Neural cell (in vitro differentiated cells): ENCODE measurements around the gene TRIM43. TPM values are rescaled to one million over a fixed set of nuclear protein-coding genes. Genes with fewer than 3 reads are reported as not detected.
"Not testable (repeated sequence)": the region's sequence is repeated elsewhere in the genome, so short reads cannot be mapped to it uniquely, and the experiment has no call there.

Experiments used
- H2AFZ ChIP-seq: fragments of 200-600, 300-800 bp; sonication (generic), shearing (Covaris generic); 2 replicates; pipeline ENCODE4 v1.6.0; 2014; ENCODE audit warnings: low read depth, mild to moderate bottlenecking, antibody characterized with exemption, low read length, moderate library complexity
- H3F3A ChIP-seq: fragments of 200-600 bp; shearing (Covaris generic); 2 replicates; pipeline ENCODE4 v1.6.1; 2016; ENCODE audit warnings: mild to moderate bottlenecking, moderate library complexity, mixed read lengths, antibody characterized with exemption, low read length; ENCODE audit not compliant: insufficient read depth, poor library complexity, severe bottlenecking
- H3K27ac ChIP-seq: fragments of 200-600, 300-800 bp; sonication (generic), shearing (Covaris generic); 2 replicates; pipeline ENCODE4 v1.5.1; 2014; ENCODE audit warnings: mild to moderate bottlenecking, low read length, moderate library complexity
- H3K27me3 ChIP-seq: fragments of 300-800, 200-600 bp; sonication (generic), shearing (Covaris generic); 2 replicates; pipeline ENCODE4 v1.6.0; 2014; ENCODE audit warnings: mild to moderate bottlenecking, low read depth, low read length, moderate library complexity; ENCODE audit not compliant: insufficient read depth
- H3K36me3 ChIP-seq: fragments of 300-800, 200-600 bp; sonication (generic), shearing (Covaris generic); 2 replicates; pipeline ENCODE4 v1.5.1; 2014; ENCODE audit warnings: mild to moderate bottlenecking, antibody characterized with exemption, low read length, moderate library complexity; ENCODE audit not compliant: insufficient read depth
- H3K4me2 ChIP-seq: fragments of 300-800, 200-600 bp; sonication (generic), shearing (Covaris generic); 2 replicates; pipeline ENCODE4 v1.6.0; 2014; ENCODE audit warnings: mild to moderate bottlenecking, low read length
- H3K4me3 ChIP-seq: fragments of 300-800, 200-600 bp; sonication (generic), shearing (Covaris generic); 2 replicates; pipeline ENCODE4 v1.5.1; 2014; ENCODE audit warnings: mild to moderate bottlenecking, low read length, moderate library complexity
- H3K79me2 ChIP-seq: fragments of 200-600 bp; shearing (Covaris generic); replicated peaks from 2 replicates; pipeline ENCODE4 v1.6.0; 2014; ENCODE audit warnings: mild to moderate bottlenecking, low read length, moderate library complexity; ENCODE audit not compliant: insufficient read depth
- H3K9ac ChIP-seq: fragments of 300-800, 200-600 bp; sonication (generic), shearing (Covaris generic); 2 replicates; pipeline ENCODE4 v1.6.1; 2016; ENCODE audit warnings: mild to moderate bottlenecking, low read length, mixed read lengths
- H3K9me2 ChIP-seq: fragments of 200-600 bp; shearing (Covaris generic); 2 replicates; pipeline ENCODE4 v1.6.1; 2016; ENCODE audit warnings: mild to moderate bottlenecking, low read length, mixed read lengths; ENCODE audit not compliant: insufficient read depth
- H3K9me3 ChIP-seq: fragments of 200-600, 300-800 bp; sonication (generic), shearing (Covaris generic); 2 replicates; pipeline ENCODE4 v1.6.1; 2016; ENCODE audit warnings: mild to moderate bottlenecking, mixed run types, low read length, moderate library complexity, mixed read lengths
- H4K20me1 ChIP-seq: fragments of 200-600 bp; shearing (Covaris generic); 2 replicates; pipeline ENCODE4 v1.6.1; 2016; ENCODE audit warnings: mild to moderate bottlenecking, mixed run types; ENCODE audit not compliant: insufficient read depth
- CTCF ChIP-seq: fragments of 450-650 bp; IDR thresholded peaks from 2 replicates; pipeline ENCODE4 v1.5.1; 2014; ENCODE audit warnings: antibody characterized with exemption, mild to moderate bottlenecking, moderate library complexity; ENCODE audit not compliant: poor library complexity, severe bottlenecking
- EP300 ChIP-seq: fragments of 450-650 bp; conservative IDR thresholded peaks from 2 replicates; pipeline ENCODE4 v1.6.1; 2014; ENCODE audit warnings: antibody characterized with exemption, mild to moderate bottlenecking, moderate library complexity; ENCODE audit not compliant: poor library complexity, severe bottlenecking
- EZH2 ChIP-seq: fragments of 200-600, 300-800 bp; shearing (Covaris generic), sonication (generic); IDR thresholded peaks from 2 replicates; pipeline ENCODE4 v1.6.1; 2014; ENCODE audit warnings: antibody characterized with exemption, low read length, borderline replicate concordance, mild to moderate bottlenecking; ENCODE audit not compliant: insufficient read depth, poor library complexity, severe bottlenecking
- POLR2AphosphoS5 ChIP-seq: IDR thresholded peaks from 2 replicates; pipeline ENCODE4 v1.6.1; 2012
- RAD21 ChIP-seq: fragments of 450-650 bp; conservative IDR thresholded peaks from 2 replicates; pipeline ENCODE4 v1.6.1; 2014; ENCODE audit warnings: antibody characterized with exemption, mild to moderate bottlenecking, moderate library complexity
- REST ChIP-seq: IDR thresholded peaks from 2 replicates; pipeline ENCODE4 v1.6.1; 2012; ENCODE audit warnings: borderline replicate concordance
- SMC3 ChIP-seq: fragments of 450-650 bp; conservative IDR thresholded peaks from 2 replicates; pipeline ENCODE4 v1.6.1; 2014; ENCODE audit warnings: antibody characterized with exemption, mild to moderate bottlenecking, moderate library complexity; ENCODE audit not compliant: poor library complexity
- polyA minus RNA-seq: library from RNA; depleted of rRNA, polyadenylated mRNA; stranded (reverse); fragments of >200 nt; gene quantifications from 2 replicates; pipeline ENCODE4 v1.2.3, GENCODE V29; 2014
- polyA plus RNA-seq: library from polyadenylated mRNA; depleted of rRNA; stranded (reverse); fragments of >200 nt; gene quantifications from 2 replicates; pipeline ENCODE4 v1.2.3, GENCODE V29; 2014

Gene TRIM43
- polyA plus RNA-seq: not detected in 2 replicates
- not detected in 2 replicates for polyA minus RNA-seq

GRCh38 chr2:95591701-95592100, at the start of gene TRIM43:
Gene TRIM43, plus strand, starts transcription at chr2:95592001. Its CDS starts 2,023 bp downstream, at chr2:95594024.
- not testable (repeated sequence) for H3K9ac ChIP-seq, H3K27me3 ChIP-seq, H3K27ac ChIP-seq, H3K4me3 ChIP-seq, H4K20me1 ChIP-seq, H2AFZ ChIP-seq, H3K9me3 ChIP-seq, H3K79me2 ChIP-seq, H3K4me2 ChIP-seq, H3F3A ChIP-seq, H3K36me3 ChIP-seq, H3K9me2 ChIP-seq

GRCh38 chr2:95551055-95551568, 40.7 kb upstream of the TRIM43 start:
- no peaks in the 10 kb centered on the region for H3K27me3 ChIP-seq
- no peak overlapping the region for H2AFZ ChIP-seq
- TF ChIP-seq SMC3: no peak

GRCh38 chr2:95552911-95553310, 38.9 kb upstream of the TRIM43 start:
- H3K9me2 ChIP-seq: no peaks in the 10 kb centered on the region
- H3K36me3 ChIP-seq: no peaks in the 10 kb centered on the region
- H2AFZ ChIP-seq: no peak overlapping the region
- no peak overlapping the region for H3K4me3 ChIP-seq
- H3K79me2 ChIP-seq: no peaks in the 10 kb centered on the region
- no peak for TF ChIP-seq REST
- no peak for TF ChIP-seq EZH2
- no peak for TF ChIP-seq SMC3
- TF ChIP-seq CTCF: no peak
- TF ChIP-seq EP300: no peak
- TF ChIP-seq RAD21: no peak
- no peak for TF ChIP-seq POLR2AphosphoS5
- no peak overlapping the region for H3K9ac ChIP-seq
- H3F3A ChIP-seq: no peaks in the 10 kb centered on the region
- H4K20me1 ChIP-seq: no peaks in the 10 kb centered on the region
- H3K27me3 ChIP-seq: no peaks in the 10 kb centered on the region
- H3K9me3 ChIP-seq: no peaks in the 10 kb centered on the region
- no peak overlapping the region for H3K4me2 ChIP-seq
- no peak overlapping the region for H3K27ac ChIP-seq

More at GRCh38 chr2:95551055-95551568, 40.7 kb upstream of the TRIM43 start:
- Histone ChIP-seq H3F3A (no peaks in the 10 kb centered on the region), H3K27ac (no peak overlapping the region), H3K4me3 (no peak overlapping the region), H3K9ac (no peak overlapping the region), H3K9me2 (no peaks in the 10 kb centered on the region), H3K4me2 (no peak overlapping the region), H3K79me2 (no peaks in the 10 kb centered on the region), H3K9me3 (no peaks in the 10 kb centered on the region), H3K36me3 (no peaks in the 10 kb centered on the region), H4K20me1 (no peaks in the 10 kb centered on the region)
